HepG2 (cell line): ENCODE results near the gene DNAJB6. TPM values are rescaled to one million over a fixed set of nuclear protein-coding genes. Genes with fewer than 3 reads are reported as not detected.

Experiments
- AGO2 ChIP-seq: fragments of 200-400 bp; formaldehyde crosslinking; optimal IDR thresholded peaks from 2 replicates; pipeline ENCODE3; 2017; ENCODE audit warnings: mild to moderate bottlenecking, low read depth, low read length, moderate library complexity
- EP300 ChIP-seq, 3 experiments: sonication (generic) in 1 of 3; formaldehyde crosslinking in 1 of 3; IDR thresholded peaks; 2 replicates each; pipeline versions ENCODE4 v1.5.1 to v1.6.1; 2011 to 2020; ENCODE audit warnings: low read depth in 2 of 3, low read length in 2 of 3, borderline replicate concordance in 1 of 3, improper control_type of control experiment in 1 of 3, mild to moderate bottlenecking in 1 of 3, missing genetic modification reagents in 1 of 3, moderate library complexity in 1 of 3
- IRX3 ChIP-seq: sonication (generic); formaldehyde crosslinking; IDR thresholded peaks from 2 replicates; pipeline ENCODE4 v1.8.1; 2023; ENCODE audit warnings: mild to moderate bottlenecking, low read depth, missing genetic modification reagents, borderline replicate concordance
- KDM4B ChIP-seq: sonication (generic); formaldehyde crosslinking; IDR thresholded peaks from 2 replicates; pipeline ENCODE4 v1.4.0; 2020; ENCODE audit warnings: missing genetic modification reagents
- KLF11 ChIP-seq: IDR thresholded peaks from 2 replicates; pipeline ENCODE4 v1.6.1; 2016; ENCODE audit warnings: missing compliant biosample characterization
- NR3C1 ChIP-seq: sonication (generic); formaldehyde crosslinking; IDR thresholded peaks from 2 replicates; pipeline ENCODE4 v1.4.0; 2020; ENCODE audit warnings: missing genetic modification reagents
- RCOR2 ChIP-seq: IDR thresholded peaks from 2 replicates; pipeline ENCODE4 v1.6.1; 2016; ENCODE audit warnings: missing biosample characterization, missing genetic modification reagents
- SRY ChIP-seq: sonication (generic); formaldehyde crosslinking; IDR thresholded peaks from 2 replicates; pipeline ENCODE4 v1.8.0; 2022; ENCODE audit warnings: mild to moderate bottlenecking, missing genetic modification reagents
- YEATS4 ChIP-seq: sonication (generic); formaldehyde crosslinking; IDR thresholded peaks from 2 replicates; pipeline ENCODE4 v1.4.0; 2020; ENCODE audit warnings: missing genetic modification reagents, borderline replicate concordance
- ZFAT ChIP-seq: sonication (generic); formaldehyde crosslinking; conservative IDR thresholded peaks from 2 replicates; pipeline ENCODE4 v1.8.1; 2023; ENCODE audit warnings: missing genetic modification reagents, inconsistent platforms
- ZFP82 ChIP-seq: sonication (generic); formaldehyde crosslinking; IDR thresholded peaks from 2 replicates; pipeline ENCODE4 v1.5.1; 2020; ENCODE audit warnings: mild to moderate bottlenecking, missing genetic modification reagents, borderline replicate concordance
- ZNF33A ChIP-seq: sonication (generic); formaldehyde crosslinking; IDR thresholded peaks from 2 replicates; pipeline ENCODE4 v1.5.1; 2020; ENCODE audit warnings: missing genetic modification reagents, mild to moderate bottlenecking, moderate library complexity, borderline replicate concordance
- ZNF777 ChIP-seq: sonication (generic); formaldehyde crosslinking; IDR thresholded peaks from 2 replicates; pipeline ENCODE4 v1.4.0; 2020; ENCODE audit warnings: missing genetic modification reagents
- polyA plus RNA-seq, 8 experiments: library from polyadenylated mRNA; depleted of rRNA in 3 of 8; stranded (reverse) in 7 of 8; unstranded in 1 of 8; fragments of >200 nt; fragmentation: Illumina TruSeq in 4 of 8; extraction: Trizol in 4 of 8; gene quantifications; 2 replicates each; pipeline versions ENCODE4 v1.2.1 to v1.2.3, GENCODE V29; 2011 to 2016; ENCODE audit warnings: low read depth in 4 of 8, missing spikeins in 1 of 8, mixed read lengths in 1 of 8; ENCODE audit not compliant: insufficient read depth in 1 of 8
- total RNA-seq, 5 experiments: library from RNA; depleted of rRNA; stranded (reverse); fragments of >200 nt; fragmentation: Illumina TruSeq; extraction: Trizol; gene quantifications; 2 replicates each; pipeline ENCODE4 v1.2.3, GENCODE V29; 2016; ENCODE audit warnings: low read depth in 1 of 5
- TF ChIP-seq, protein P1 (sequence below): sonication (generic); formaldehyde crosslinking; IDR thresholded peaks from 2 replicates; pipeline ENCODE4 v1.9.0; 2022; ENCODE audit warnings: missing genetic modification reagents, mild to moderate bottlenecking, borderline replicate concordance
- TF ChIP-seq, protein P2 (sequence below): sonication (generic); formaldehyde crosslinking; IDR thresholded peaks from 2 replicates; pipeline ENCODE4 v1.5.0; 2020; ENCODE audit warnings: mild to moderate bottlenecking, missing genetic modification reagents
- TF ChIP-seq, protein P3 (sequence below): sonication (generic); formaldehyde crosslinking; IDR thresholded peaks from 2 replicates; pipeline ENCODE4 v1.4.0; 2020; ENCODE audit warnings: missing genetic modification reagents

Gene DNAJB6
- total and polyA plus RNA-seq, 2 of the 13 experiments (the other 11 are each of a cell fraction or from before 2014, with no cell fraction given): 29.9 to 53.9 TPM

DNA sequence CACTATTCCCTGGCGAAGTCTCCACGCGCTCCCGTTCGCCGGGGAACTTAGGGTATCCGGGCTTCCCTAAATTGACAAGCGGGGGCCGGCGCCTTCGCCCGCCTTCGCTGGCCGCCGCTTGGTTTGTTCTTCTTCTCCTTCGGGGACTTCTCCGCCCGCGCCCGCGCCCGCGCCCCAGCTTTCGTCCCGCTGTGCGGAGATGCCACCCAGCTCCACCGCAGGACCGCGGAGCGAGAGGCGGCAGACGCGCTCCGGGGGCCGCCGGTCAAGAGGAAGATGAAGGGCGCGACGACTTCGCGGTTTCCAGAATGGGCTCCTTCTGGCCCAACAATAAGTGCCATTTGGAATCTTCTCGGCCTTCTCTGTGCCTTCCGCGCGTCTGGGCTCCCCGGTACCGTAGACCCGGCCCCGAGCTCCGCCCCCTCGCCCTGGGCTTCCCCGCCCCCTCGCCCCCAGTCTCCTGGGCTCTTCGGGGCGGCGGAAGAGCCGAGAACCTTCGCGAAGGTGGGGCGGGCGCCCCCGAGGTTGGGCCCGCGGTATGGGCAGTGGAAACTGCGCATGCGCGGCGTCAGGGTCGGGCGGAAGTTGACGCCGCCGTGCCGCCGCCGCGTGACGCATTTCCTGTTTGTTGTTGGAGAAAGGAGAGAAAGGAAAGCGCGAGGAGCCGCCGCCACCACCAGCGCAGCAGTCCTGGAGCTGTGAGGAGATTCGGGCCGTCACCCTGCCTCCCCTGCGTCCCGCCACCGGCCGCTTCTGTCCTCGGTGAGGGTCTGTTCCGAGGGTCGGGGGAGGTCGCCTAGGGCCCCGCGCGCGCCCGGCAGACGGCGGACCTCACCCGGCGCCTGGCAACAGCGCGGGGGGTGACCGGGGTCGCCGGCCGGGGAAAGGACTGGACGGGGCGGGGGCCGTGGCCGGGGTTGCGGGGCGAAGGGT, at the start of gene DNAJB6 (continued):
- TF ChIP-seq SRY (CRISPR knock-in tag) (no peak), ZFAT (CRISPR knock-in tag) (no peak), AGO2 (peak; percentile 63), ZFP82 (CRISPR knock-in tag) (no peak), YEATS4 (CRISPR knock-in tag) (no peak), EP300 (IDR thresholded peaks at IDR 0.05; ENCODE audit: low read depth in 2 of 2, low read length in 2 of 2) (peak in 1 of 2 experiments; percentile 62; a peak in 2 of 4 replicates), EP300 (CRISPR knock-in tag; IDR thresholded peaks at IDR 0.05; ENCODE audit: borderline replicate concordance) (no peak), KDM4B (0 out of 2 replicates have a peak, but pooled peaks have one; percentile 31), NR3C1 (CRISPR knock-in tag) (no peak), KLF11 (CRISPR knock-in tag) (no peak), ZNF777 (no peak; the same call in 1 of the 2 replicates), ZNF33A (CRISPR knock-in tag) (no peak), IRX3 (CRISPR knock-in tag) (no peak), RCOR2 (no peak)
- TF ChIP-seq, protein P1, sequence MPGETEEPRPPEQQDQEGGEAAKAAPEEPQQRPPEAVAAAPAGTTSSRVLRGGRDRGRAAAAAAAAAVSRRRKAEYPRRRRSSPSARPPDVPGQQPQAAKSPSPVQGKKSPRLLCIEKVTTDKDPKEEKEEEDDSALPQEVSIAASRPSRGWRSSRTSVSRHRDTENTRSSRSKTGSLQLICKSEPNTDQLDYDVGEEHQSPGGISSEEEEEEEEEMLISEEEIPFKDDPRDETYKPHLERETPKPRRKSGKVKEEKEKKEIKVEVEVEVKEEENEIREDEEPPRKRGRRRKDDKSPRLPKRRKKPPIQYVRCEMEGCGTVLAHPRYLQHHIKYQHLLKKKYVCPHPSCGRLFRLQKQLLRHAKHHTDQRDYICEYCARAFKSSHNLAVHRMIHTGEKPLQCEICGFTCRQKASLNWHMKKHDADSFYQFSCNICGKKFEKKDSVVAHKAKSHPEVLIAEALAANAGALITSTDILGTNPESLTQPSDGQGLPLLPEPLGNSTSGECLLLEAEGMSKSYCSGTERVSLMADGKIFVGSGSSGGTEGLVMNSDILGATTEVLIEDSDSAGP (CRISPR knock-in tag): peak; percentile 32
- TF ChIP-seq, protein P2, sequence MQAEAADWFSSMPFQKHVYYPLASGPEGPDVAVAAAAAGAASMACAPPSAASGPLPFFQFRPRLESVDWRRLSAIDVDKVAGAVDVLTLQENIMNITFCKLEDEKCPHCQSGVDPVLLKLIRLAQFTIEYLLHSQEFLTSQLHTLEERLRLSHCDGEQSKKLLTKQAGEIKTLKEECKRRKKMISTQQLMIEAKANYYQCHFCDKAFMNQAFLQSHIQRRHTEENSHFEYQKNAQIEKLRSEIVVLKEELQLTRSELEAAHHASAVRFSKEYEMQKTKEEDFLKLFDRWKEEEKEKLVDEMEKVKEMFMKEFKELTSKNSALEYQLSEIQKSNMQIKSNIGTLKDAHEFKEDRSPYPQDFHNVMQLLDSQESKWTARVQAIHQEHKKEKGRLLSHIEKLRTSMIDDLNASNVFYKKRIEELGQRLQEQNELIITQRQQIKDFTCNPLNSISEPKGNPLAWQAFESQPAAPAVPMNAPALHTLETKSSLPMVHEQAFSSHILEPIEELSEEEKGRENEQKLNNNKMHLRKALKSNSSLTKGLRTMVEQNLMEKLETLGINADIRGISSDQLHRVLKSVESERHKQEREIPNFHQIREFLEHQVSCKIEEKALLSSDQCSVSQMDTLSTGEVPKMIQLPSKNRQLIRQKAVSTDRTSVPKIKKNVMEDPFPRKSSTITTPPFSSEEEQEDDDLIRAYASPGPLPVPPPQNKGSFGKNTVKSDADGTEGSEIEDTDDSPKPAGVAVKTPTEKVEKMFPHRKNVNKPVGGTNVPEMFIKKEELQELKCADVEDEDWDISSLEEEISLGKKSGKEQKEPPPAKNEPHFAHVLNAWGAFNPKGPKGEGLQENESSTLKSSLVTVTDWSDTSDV (CRISPR knock-in tag): no peak
- TF ChIP-seq, protein P3, sequence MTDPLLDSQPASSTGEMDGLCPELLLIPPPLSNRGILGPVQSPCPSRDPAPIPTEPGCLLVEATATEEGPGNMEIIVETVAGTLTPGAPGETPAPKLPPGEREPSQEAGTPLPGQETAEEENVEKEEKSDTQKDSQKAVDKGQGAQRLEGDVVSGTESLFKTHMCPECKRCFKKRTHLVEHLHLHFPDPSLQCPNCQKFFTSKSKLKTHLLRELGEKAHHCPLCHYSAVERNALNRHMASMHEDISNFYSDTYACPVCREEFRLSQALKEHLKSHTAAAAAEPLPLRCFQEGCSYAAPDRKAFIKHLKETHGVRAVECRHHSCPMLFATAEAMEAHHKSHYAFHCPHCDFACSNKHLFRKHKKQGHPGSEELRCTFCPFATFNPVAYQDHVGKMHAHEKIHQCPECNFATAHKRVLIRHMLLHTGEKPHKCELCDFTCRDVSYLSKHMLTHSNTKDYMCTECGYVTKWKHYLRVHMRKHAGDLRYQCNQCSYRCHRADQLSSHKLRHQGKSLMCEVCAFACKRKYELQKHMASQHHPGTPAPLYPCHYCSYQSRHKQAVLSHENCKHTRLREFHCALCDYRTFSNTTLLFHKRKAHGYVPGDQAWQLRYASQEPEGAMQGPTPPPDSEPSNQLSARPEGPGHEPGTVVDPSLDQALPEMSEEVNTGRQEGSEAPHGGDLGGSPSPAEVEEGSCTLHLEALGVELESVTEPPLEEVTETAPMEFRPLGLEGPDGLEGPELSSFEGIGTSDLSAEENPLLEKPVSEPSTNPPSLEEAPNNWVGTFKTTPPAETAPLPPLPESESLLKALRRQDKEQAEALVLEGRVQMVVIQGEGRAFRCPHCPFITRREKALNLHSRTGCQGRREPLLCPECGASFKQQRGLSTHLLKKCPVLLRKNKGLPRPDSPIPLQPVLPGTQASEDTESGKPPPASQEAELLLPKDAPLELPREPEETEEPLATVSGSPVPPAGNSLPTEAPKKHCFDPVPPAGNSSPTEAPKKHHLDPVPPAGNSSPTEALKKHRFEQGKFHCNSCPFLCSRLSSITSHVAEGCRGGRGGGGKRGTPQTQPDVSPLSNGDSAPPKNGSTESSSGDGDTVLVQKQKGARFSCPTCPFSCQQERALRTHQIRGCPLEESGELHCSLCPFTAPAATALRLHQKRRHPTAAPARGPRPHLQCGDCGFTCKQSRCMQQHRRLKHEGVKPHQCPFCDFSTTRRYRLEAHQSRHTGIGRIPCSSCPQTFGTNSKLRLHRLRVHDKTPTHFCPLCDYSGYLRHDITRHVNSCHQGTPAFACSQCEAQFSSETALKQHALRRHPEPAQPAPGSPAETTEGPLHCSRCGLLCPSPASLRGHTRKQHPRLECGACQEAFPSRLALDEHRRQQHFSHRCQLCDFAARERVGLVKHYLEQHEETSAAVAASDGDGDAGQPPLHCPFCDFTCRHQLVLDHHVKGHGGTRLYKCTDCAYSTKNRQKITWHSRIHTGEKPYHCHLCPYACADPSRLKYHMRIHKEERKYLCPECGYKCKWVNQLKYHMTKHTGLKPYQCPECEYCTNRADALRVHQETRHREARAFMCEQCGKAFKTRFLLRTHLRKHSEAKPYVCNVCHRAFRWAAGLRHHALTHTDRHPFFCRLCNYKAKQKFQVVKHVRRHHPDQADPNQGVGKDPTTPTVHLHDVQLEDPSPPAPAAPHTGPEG (CRISPR knock-in tag): peak; percentile 23; the same call in 1 of the 2 replicates
